Measurements from ENCODE around the gene RNF224.

The RNF224 gene

GRCh38 chr9:137215196-137215986, 11.9 kb upstream of the RNF224 start:
- no peak for DNase-seq

- no peak for DNase-seq
Measured at GRCh38 chr9:137216188-137216965, 10.9 kb upstream of the RNF224 start.

- peak; percentile 64 for DNase-seq
Measured at GRCh38 chr9:137217276-137218211, 9.8 kb upstream of the RNF224 start.

DNA sequence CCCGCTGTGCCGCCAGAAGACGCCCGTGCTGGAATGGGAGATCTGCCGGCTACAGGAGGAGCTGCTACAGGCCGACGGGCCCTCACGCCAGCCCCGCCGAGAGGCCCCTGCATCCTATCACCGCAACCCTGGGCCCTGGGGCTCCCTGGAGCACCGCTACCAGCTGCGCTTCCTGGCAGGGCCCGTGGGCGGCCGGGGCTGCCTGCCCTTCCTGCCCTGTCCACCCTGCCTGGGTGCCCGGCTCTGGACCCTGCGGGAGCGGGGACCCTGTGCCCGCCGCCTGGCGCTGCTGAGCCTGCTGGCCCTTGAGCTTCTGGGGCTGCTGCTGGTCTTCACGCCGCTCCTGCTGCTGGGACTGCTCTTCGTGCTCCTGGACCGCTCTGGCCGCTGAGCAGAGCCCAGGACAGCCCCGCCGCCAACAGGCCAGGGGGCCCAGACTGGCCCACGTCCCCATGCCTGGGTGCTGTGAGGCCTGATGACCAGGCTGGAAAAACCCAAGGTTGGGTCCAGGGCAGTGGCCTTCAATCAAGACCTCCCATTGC, 9.0 kb upstream of the RNF224 start:
- no peak for DNase-seq

- no peak for DNase-seq
Measured at GRCh38 chr9:137218754-137219271, 8.5 kb upstream of the RNF224 start.

- no peak for DNase-seq
Measured at GRCh38 chr9:137219757-137220316, 7.5 kb upstream of the RNF224 start.

DNA sequence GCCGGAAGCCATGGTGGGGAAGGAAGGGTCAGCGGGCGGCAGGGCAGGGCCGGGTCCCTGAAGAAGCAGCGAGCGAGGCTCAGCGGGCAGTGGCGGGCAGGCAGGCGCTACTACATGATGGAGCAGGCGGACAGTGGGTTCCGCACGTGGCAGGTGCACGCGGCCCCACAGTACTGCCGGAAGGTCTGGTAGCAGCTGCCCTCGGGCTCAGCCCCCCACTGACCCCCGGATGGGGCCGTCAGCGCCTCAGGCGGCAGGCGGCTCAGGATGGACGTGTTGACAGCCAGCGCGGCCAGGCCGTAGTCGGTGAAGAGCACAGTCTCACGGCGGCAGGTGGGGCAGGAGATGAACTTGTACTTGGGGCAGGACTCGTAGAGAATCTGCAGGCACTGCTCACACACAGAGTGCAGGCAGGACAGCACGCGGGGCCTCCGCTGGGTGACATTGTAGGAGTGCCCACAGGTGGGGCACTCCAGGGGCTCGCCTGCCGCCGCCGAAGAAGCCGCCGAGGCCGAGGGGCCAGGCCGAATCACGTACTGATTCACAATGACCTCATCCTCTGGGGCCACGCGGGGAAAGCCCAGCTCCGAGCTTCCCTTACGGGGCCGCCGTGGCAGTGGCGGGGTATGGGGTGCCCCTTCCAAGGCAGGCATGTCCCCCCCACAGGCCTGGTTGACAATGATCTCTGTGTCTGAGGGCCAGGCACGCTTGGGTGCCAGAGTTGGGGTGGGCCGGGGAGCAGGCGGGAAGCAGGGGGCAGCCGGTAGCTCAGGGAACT, 6.8 kb upstream of the RNF224 start:
- no peak for DNase-seq

DNA sequence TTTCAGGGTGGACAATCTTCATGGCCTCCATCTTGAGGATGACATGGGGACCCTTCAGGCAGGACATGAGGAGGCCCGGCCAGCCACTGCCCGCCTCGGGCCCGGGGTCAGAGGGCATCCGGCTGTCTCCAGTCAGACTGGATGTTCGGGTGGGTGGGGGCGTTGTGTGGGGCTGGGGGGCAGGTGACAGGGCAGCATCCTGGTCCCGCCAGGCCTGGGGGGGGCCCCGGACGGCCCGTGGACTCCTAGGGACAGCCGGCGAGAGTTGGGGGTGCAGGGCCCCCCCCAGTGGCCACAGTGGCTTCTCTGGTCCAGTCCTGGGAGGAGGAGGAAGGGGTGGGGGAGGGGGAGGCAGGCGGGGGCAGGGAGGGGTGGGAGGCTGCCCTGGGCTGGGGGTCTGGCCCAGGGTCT, 6.2 kb upstream of the RNF224 start:
- DNase-seq = no peak

DNA sequence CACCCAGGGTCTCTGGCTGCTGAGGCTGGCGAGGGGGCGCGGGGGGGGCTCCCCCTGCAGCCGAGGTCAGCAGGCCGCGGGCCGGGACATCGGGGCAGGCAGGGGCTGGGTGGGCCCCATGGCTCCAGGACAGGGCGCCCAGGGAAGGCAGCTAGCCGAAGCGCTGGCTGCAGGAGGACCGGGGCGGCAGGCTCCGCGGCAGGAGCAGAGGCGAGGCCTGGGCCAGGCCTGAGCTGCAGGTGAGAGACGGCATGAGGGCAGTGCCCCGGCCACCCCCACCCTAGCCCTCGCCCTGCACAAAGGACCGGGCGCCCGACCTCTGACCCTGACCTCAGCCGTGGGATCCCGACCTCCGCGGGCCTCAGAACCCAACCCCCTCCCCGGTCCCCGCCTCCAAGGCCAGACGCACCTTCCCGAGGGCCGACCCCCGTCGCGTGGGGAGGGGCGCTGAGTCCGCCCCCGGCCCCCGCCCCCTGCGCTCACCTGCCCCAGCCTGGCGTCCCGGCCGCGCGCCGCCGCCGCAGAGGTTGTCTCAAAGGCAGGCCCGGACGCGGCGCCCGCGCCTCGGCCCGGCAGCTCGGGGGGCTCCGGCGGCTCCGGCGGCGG, 5.7 kb upstream of the RNF224 start:
- no peak for DNase-seq

- no peak for DNase-seq
Measured at GRCh38 chr9:137222190-137223077, 4.9 kb upstream of the RNF224 start, which contains the start of gene RNF208. Gene RNF208, minus strand, starts transcription at chr9:137222240. Its CDS starts 1,028 bp downstream, at chr9:137221212.

DNA sequence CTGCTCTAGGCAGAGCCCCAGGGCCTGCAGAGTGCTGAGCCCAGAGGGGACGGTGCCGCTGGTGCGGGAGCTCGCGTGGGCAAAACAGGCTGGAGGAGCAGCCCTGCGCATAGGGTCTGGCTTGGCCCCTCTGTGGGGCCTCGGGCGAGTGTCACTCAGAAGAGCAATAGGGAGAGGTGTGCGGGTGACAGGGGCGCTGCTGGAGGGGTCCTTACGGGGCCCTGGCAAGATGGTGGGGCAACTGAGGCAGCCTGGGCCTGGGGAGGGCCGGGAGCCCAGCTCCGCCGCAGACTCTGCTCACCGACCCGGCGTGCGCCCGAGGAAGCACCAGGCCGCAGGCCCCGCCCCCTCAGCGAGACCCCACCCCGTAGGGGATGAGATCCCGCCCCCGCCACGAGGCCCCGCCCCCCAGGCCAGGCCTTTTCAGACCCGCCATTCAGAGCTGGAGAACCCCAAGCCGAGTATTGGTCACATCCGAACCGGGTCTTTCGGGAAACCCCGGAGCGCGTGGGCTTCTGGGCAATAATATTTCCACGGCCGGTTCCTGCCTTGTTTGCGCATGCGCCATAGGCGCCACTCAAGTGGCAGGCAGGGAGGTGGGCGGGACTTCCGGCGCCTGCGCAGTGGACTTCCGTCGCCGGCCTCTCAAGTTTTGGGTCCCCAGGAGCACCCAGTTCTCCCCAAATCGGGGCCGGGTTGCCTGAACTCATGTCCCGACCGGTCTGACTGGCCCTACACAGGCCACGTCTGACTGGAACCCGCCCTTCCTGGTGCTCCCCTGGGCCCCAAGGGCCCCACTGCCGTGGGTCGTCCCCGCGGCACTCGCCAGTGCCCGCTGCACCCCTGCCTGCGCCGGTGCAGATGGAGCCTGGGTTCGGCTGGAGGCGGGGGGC, 4.0 kb upstream of the RNF224 start:
- peak; percentile 91 for DNase-seq

DNA sequence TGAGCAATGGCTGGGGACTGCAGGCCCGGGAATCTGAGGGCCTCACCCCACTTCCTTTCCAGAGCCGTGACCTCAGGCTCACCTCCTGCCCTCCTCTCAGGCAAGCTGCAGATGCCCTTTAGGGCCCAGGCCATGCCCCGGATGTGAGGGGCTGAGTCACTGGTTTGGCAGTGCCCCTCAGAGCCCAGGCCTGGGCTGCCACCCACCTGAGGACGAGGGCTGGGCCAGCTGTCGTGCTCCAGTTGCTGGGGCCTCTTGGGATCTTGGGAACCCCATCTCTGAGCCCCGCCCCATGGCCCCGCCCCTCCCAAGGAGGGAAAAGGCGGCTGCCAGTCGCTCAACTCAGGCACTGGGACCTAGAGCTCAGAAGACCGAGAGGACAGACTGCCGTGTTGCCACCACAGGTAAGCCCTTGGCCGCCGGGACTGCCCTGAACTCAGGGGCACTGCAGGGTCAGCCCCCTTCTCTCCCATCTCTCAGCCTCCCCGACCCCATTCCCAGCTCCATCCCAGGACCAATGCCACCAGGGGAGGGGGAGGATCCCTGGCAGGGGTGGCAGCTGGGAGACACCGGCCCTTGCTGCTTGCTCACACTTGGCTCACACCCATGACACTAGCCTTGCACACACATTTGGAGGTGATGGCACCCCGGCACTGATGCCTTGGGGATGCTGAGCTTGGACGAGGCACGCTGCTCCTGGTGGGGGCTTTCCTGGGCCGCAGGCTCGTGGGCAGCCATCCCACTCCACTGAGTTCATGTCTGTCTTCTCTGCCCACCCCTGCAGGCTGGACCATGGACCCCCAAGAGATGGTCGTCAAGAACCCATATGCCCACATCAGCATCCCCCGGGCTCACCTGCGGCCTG, 2.2 kb upstream of the RNF224 start, which contains the start of gene CYSRT1:
Gene CYSRT1 (plus strand): TSS at position 345 of the 865 bp plus-strand sequence. CDS start 448 bp downstream, at position 793.
- DNase-seq = no peak

- DNase-seq = no peak
Measured at GRCh38 chr9:137225699-137226331, 1.5 kb upstream of the RNF224 start.

- DNase-seq = no peak
Measured at GRCh38 chr9:137226338-137227053, 806 bp upstream of the RNF224 start.

DNA sequence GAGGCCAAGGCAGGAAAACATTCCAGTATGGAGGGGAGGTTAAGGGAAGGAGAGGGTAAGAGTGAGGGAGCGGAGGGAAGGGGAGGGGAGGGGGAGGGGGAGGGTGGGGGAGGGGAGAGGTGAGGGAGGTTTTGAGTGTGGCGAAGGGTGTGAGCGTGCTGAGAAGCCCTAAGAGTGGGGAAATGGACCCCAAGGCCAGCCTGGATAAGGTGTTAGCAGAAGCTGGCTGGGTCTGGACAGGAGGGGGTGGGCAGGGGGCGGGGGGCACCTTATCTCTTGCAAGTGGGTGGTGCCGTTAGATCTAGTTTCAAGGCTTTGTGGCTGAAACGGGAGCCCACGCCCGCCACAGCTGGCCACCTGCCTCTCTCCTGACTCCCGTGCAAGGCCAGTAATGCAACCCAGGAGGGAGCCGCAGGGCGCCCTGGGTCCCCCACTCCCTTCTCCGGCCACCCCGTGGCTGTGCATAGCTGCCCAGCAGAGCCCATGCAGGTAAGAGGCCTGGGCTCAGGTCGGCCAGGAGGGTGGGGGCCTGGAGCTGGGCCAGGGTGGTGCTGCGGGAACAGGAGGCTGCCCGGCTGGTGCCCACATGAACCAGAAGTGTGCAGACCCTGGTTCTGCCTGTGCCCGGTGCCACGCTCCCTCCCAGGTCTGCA, 677 bp downstream of the RNF224 start:
- DNase-seq = no peak

GRCh38 chr9:137228506-137228967, 1.2 kb downstream of the RNF224 start:
- no peak for DNase-seq

Measured in NCI-H1105 treated with DMSO at 0.1 percent for 48 hours (cell line).